RPMI7951 (cell line): ENCODE results near the gene ALOX12B. TPM values are rescaled to one million over a fixed set of nuclear protein-coding genes. Genes with fewer than 3 reads are reported as not detected.
"Not testable (repeated sequence)": the region's sequence is repeated elsewhere in the genome, so short reads cannot be mapped to it uniquely, and the experiment has no call there.

Experiments used
- DNase-seq: peaks from one replicate; pipeline ENCODE4 v3.0.0-alpha.2; 2012; ENCODE audit warnings: low read depth
- total RNA-seq: library from RNA; depleted of rRNA; stranded (reverse); fragments of >200 nt; shearing (Covaris generic); gene quantifications from 2 replicates; pipeline ENCODE4 v1.2.3, GENCODE V29; 2014

ALOX12B gene
- total RNA-seq, 1 experiment from 2014 or later = not detected

GRCh38 chr17:8082292-8082691 lies 5.2 kb downstream of the ALOX12B start:
- DNase-seq = no peak

DNA sequence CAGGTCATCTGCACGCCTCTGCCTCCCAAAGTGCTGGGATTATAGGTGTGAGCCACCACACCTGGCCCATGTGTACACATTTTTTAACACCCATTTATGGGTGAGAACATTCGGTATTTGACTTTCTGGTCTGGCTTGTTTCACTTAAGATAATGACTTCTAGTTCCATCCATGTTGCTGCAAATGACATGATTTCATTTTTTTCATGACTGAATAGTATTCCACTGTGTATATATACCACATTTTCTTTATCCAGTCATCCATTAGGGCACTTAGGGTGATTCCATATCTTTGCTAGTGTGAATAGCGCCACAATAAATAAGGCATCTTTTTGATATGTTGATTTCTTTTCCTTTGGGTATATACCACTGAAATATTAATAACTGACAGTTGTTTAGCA lies 5.6 kb downstream of the ALOX12B start:
- no peak for DNase-seq

DNA sequence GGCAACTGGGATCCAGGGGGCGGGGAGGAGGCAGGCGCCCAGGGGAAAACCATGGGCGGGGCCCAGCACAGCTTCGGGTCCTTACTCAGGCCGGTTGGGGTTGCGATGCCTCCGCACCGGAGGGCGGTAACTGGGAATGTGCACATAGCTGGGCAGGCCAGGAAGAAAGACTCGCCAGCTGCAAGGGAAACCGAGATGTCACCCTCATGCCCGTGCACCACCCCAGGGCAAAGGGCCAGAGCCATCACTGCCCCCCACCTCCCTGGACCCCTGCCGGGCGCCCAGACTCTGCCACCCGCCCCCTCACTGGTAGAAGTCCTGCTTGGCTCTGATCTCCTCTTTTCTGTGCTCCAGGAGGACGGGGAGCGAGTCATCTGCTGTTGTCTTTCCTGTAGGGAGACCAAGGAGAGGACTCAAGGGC lies 6.7 kb downstream of the ALOX12B start:
- DNase-seq = no peak

DNA sequence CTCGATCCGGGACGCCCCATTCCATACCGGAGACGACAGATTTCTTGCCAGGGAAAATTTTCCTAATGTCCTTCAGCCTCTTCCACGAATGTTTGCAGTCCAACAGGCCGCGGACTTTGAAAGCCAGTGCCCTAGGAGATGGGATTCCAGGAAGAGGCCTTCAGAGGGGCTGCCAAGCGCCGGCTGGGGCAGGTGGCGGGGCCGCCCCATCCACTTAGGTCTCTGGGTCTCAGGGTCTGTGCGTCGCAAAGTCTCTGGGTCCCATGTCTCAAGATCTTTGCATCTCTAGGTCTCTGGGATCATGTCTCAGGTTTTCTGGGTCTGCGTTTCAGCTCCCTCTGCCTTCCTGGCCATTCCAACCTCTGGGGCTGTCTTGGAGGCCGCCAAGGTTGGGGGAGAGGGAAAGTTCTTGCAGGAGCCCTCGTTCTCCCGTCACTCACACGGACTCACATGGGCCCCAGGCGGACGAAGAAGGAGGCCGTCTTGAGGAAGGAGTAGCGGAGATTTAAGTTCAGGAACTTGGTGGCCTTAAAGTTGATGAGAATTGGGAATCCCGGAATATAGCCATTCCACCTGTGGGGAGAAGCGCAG lies 7.2 kb downstream of the ALOX12B start:
- DNase-seq = no peak

GRCh38 chr17:8079291-8080207 lies 8.0 kb downstream of the ALOX12B start:
- DNase-seq = peak; percentile 41

DNA sequence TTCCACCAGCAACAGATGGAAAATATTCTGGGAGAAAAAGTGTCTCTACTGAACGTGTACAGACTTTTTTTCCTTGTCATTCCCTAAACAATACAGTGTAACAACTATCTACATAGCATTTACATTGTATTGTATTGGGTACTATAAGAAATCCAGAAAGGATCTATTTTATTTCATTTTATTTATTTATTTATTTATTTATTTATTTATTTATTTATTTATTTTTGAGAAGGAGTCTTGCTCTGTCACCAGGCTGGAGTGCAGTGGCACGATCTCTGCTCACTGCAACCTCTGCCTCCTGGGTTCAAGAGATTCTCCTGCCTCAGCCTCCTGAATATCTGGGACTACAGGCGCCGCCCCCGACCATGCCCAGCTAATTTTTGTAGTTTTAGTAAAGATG lies 9.6 kb downstream of the ALOX12B start:
- DNase-seq = not testable (repeated sequence)

DNA sequence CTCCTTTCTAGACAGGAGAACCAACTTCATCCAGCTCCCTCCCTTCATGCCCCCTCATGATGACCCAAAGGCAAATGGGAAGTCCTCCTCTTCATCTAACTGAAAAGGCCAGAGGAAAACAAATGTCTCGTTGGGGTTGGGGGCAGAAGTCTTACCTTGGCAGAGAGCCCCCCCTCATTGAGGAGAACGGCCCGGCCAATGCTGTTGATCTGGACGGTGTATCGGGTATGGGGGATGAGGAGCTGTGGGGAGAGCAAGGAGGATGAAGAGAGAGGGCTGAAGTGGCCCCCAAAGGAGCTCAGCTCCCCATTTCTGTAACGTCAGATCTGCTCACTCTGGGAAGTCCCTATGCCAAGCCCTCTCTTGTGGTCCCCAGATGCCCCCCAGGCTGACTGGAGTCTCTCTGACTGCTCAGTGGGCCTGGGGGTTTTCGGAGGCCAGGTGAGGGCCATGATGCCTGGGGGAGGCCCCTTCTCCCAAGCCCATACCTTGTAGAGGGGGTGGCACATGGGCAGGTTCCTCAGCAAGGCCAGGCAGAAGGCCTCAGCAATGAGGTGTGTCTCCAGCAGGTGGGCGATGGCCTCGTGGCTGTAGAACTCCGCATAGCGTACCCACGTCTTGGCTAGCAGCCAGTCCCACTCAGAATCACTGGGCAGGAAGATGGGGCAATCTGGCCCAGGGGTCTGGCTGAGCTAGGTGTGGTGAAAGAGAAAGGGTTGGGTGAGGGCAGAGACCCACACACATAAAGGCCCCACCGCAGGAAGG lies 10.8 kb downstream of the ALOX12B start:
- DNase-seq = no peak

DNA sequence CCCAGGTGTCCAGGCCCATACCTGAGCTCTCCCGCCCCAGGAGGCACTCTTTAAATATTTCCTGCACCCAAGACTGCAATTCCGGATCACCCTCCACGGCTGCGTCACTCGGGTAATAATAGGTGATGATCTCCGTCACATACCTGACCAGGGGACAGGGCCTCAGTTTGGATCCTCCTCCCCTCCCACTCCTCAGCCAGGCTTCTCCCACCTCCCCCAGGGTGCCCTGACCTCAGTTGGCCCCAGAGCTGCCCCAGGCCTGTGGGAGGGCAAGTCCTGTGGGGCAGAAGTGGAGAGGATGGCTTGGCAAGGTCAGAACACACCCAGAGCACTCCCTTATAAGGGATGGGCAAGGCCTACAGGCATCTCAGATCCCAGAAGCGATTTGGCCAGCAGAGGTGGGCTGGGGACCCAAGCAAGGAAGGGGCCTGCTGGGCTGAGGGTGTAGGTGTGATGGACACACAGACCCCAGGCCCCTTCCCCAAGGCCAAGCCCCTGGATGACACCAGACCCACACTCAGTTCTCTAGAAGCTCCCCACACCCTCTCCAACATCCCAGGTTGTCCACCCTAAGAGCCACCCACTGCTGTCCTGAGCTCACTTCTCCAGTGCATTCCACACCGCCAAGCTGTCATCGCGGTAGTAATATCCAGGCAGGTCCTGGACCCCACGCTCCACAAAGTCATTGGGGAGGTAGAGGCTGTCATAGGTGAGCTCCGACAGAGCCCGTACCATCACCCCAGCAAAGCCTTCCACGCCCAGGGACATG lies 11.8 kb downstream of the ALOX12B start:
- no peak for DNase-seq

DNA sequence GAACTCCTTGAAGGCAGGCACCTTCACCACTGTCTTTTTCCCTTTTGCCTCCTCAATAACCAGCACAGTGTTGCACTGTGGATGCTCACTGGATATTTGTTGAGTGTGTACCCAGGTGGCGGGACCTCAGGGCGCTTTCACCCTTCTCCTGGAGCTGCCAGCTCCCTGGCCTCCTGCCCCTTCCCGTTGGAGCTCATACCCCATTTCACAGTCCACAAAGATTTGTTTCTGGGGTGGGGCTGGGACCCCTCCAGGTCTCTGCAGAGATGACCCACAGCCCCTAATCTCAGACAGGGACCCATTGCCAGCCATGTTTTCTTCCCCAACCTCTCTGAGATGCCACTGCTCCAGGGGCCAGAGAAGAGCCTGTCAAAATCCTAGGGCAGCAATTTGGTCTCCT lies 12.4 kb downstream of the ALOX12B start:
- DNase-seq = no peak

DNA sequence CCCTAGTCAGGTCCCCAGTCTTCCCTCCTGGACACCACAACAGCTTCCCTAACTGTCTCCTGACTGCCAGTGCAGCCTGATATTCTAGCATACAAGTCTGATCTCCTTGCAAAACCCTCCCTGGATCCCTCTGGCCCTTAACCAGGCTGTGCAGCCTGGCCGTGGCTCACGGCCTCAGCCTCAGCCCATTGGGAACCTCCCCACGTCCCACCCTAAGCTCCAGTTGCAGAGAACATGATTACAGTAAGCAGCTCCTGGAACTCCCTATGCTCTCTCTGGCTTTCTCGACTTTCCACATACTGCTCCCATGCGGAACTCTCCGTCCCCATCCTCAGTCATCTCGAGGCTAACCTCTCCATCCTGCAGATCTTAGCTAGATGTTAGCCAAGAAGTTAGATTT lies 13.0 kb downstream of the ALOX12B start:
- no peak for DNase-seq

GRCh38 chr17:8073627-8074484 lies 13.7 kb downstream of the ALOX12B start:
- peak; percentile 36 for DNase-seq

DNA sequence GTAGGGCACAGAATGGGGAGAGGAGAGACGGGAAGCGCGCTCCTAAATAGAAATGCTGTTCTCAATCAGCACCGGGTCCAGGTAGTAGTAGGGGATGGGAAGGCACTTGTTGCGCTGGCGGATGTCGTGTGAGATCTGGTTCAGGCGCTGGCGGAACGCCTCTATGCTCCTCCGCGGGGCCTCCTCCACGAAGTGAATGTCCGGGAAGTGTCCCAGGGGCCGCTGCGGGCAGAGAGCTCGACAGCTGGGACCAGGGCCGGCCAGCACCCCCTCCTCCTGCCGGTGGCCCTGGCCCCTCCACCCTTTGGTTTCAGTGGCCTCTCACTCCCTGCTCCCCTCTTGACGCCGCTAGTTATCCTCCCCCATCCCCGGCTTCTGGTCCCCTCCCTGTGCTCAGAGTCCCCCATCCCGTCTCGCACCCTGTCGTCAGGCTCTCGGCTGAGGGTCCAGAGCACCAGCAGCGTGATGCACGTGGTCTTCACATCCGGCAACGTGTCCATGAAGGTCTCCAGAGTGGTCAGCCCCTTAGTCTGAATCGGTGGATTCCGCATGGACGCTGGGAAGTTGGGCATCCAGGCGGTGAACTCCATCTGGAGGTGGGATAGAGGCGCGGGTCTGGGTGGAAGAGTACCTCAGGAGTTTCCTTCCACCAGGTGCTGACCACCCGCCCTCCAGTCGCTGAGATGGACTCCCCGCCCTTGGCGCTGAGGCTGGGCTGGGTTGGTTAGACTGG lies 14.6 kb downstream of the ALOX12B start:
- no peak for DNase-seq

DNA sequence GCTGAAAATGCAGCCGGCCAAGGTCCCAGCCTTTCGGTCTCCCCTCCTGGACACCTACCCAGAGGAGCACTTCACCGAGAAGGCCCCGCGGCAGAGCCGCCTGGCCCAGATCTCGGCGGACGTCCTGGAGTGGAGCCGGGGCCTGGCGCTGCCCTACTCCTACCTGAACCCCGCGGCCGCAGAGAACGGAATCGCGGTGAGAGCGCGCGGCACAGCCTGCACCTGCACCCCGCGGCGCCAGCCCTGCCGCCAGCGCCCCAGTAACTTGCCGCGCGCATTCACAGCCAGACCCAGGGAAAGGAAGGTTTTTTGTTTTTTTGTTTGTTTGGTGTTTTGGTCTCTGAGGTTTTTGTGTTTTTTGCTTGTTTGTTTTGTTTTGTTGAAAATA lies 15.2 kb downstream of the ALOX12B start:
- no peak for DNase-seq

- no peak for DNase-seq
These were observed 16.0 kb downstream of the ALOX12B start for GRCh38 chr17:8071496-8071895.

GRCh38 chr17:8069587-8069860 lies 18.0 kb downstream of the ALOX12B start:
- no peak for DNase-seq

- DNase-seq = no peak
These were observed 18.6 kb downstream of the ALOX12B start for GRCh38 chr17:8068736-8069586.

GRCh38 chr17:8067806-8068205 lies 19.7 kb downstream of the ALOX12B start:
- no peak for DNase-seq

- DNase-seq = no peak
These were observed 20.4 kb downstream of the ALOX12B start for GRCh38 chr17:8066841-8067775.
